Measurements from ENCODE around the gene LRBA.
"Not testable (repeated sequence)": the region's sequence is repeated elsewhere in the genome, so short reads cannot be mapped to it uniquely, and the experiment has no call there.

LRBA gene

GRCh38 chr4:150562751-150563150, 452.3 kb downstream of the LRBA start:
- ATAC-seq (ENCODE audit: insufficient read depth, low read depth) (no peak), DNase-seq (no peak)
- no peak overlapping the region for H2AFZ ChIP-seq (ENCODE audit: low read depth, low read length)
- no peaks in the 10 kb centered on the region for H3K27me3 ChIP-seq (ENCODE audit: insufficient read depth, low read length, poor library complexity)
- H3K9ac ChIP-seq (ENCODE audit: low read depth, low read length) = no peak overlapping the region
- H3K27ac ChIP-seq (ENCODE audit: low read length) = no peak overlapping the region
- no peaks in the 10 kb centered on the region for H4K20me1 ChIP-seq (ENCODE audit: insufficient read depth, low read length)
- no peaks in the 10 kb centered on the region for H3K9me3 ChIP-seq (ENCODE audit: insufficient read depth, low read length, severe bottlenecking)
- no peak overlapping the region for H3K4me3 ChIP-seq (ENCODE audit: low read depth in 1 of 2, low read length in 2 of 2)
- H3K79me2 ChIP-seq (ENCODE audit: insufficient read depth, low read length) = no peaks in the 10 kb centered on the region
- no peak for TF ChIP-seq EZH2 (IDR thresholded peaks at IDR 0.05; ENCODE audit: borderline replicate concordance, low read depth, low read length, severe bottlenecking)
- TF ChIP-seq CTCF (IDR thresholded peaks at IDR 0.05; ENCODE audit: borderline replicate concordance, extremely low read depth, low read length, poor library complexity, severe bottlenecking) = no peak
- no peak overlapping the region for H3K4me2 ChIP-seq (ENCODE audit: insufficient read depth, low read length)
- H3K36me3 ChIP-seq (ENCODE audit: insufficient read depth, low read length) = peaks cover 5% of the 10 kb centered on the region; the same call in 1 of the 2 replicates
- no peaks in the 10 kb centered on the region for H3K4me1 ChIP-seq (ENCODE audit: insufficient read depth, low read length)

- DNase-seq (no peak), ATAC-seq (ENCODE audit: insufficient read depth, low read depth) (no peak)
- no peak overlapping the region for H3K4me3 ChIP-seq (ENCODE audit: low read depth in 1 of 2, low read length in 2 of 2)
- no peak overlapping the region for H3K4me2 ChIP-seq (ENCODE audit: insufficient read depth, low read length)
- peaks cover 5% of the 10 kb centered on the region; the same call in 1 of the 2 replicates for H3K36me3 ChIP-seq (ENCODE audit: insufficient read depth, low read length)
- H3K9me3 ChIP-seq (ENCODE audit: insufficient read depth, low read length, severe bottlenecking) = no peaks in the 10 kb centered on the region
- H3K79me2 ChIP-seq (ENCODE audit: insufficient read depth, low read length) = no peaks in the 10 kb centered on the region
- no peaks in the 10 kb centered on the region for H3K4me1 ChIP-seq (ENCODE audit: insufficient read depth, low read length)
- H4K20me1 ChIP-seq (ENCODE audit: insufficient read depth, low read length) = no peaks in the 10 kb centered on the region
- H3K27me3 ChIP-seq (ENCODE audit: insufficient read depth, low read length, poor library complexity) = no peaks in the 10 kb centered on the region
- no peak overlapping the region for H2AFZ ChIP-seq (ENCODE audit: low read depth, low read length)
- no peak overlapping the region for H3K9ac ChIP-seq (ENCODE audit: low read depth, low read length)
- TF ChIP-seq EZH2 (IDR thresholded peaks at IDR 0.05; ENCODE audit: borderline replicate concordance, low read depth, low read length, severe bottlenecking) = no peak
- TF ChIP-seq CTCF (IDR thresholded peaks at IDR 0.05; ENCODE audit: borderline replicate concordance, extremely low read depth, low read length, poor library complexity, severe bottlenecking) = no peak
- H3K27ac ChIP-seq (ENCODE audit: low read length) = no peak overlapping the region
These were observed 452.8 kb downstream of the LRBA start for GRCh38 chr4:150562250-150562649.

- H2AFZ ChIP-seq (ENCODE audit: low read depth, low read length) = no peak overlapping the region
- no peaks in the 10 kb centered on the region for H3K9me3 ChIP-seq (ENCODE audit: insufficient read depth, low read length, severe bottlenecking)
- no peak overlapping the region for H3K4me2 ChIP-seq (ENCODE audit: insufficient read depth, low read length)
- TF ChIP-seq CTCF (IDR thresholded peaks at IDR 0.05; ENCODE audit: borderline replicate concordance, extremely low read depth, low read length, poor library complexity, severe bottlenecking) = no peak
- TF ChIP-seq EZH2 (IDR thresholded peaks at IDR 0.05; ENCODE audit: borderline replicate concordance, low read depth, low read length, severe bottlenecking) = no peak
- H3K4me1 ChIP-seq (ENCODE audit: insufficient read depth, low read length) = no peaks in the 10 kb centered on the region
- H3K27me3 ChIP-seq (ENCODE audit: insufficient read depth, low read length, poor library complexity) = no peaks in the 10 kb centered on the region
- ATAC-seq (ENCODE audit: insufficient read depth, low read depth) (no peak), DNase-seq (no peak)
- H3K4me3 ChIP-seq (ENCODE audit: low read depth in 1 of 2, low read length in 2 of 2) = no peak overlapping the region
- H3K27ac ChIP-seq (ENCODE audit: low read length) = no peak overlapping the region
- H4K20me1 ChIP-seq (ENCODE audit: insufficient read depth, low read length) = no peaks in the 10 kb centered on the region
- no peaks in the 10 kb centered on the region for H3K79me2 ChIP-seq (ENCODE audit: insufficient read depth, low read length)
- peaks cover 5% of the 10 kb centered on the region; the same call in 1 of the 2 replicates for H3K36me3 ChIP-seq (ENCODE audit: insufficient read depth, low read length)
- no peak overlapping the region for H3K9ac ChIP-seq (ENCODE audit: low read depth, low read length)
These were observed 453.8 kb downstream of the LRBA start for GRCh38 chr4:150561143-150561737.

- not testable (repeated sequence) for H3K4me2 ChIP-seq (ENCODE audit: insufficient read depth, low read length); DNase-seq; H4K20me1 ChIP-seq (ENCODE audit: insufficient read depth, low read length); H3K27me3 ChIP-seq (ENCODE audit: insufficient read depth, low read length, poor library complexity); H3K4me1 ChIP-seq (ENCODE audit: insufficient read depth, low read length); H3K9me3 ChIP-seq (ENCODE audit: insufficient read depth, low read length, severe bottlenecking); H2AFZ ChIP-seq (ENCODE audit: low read depth, low read length); H3K9ac ChIP-seq (ENCODE audit: low read depth, low read length); H3K36me3 ChIP-seq (ENCODE audit: insufficient read depth, low read length); ATAC-seq (ENCODE audit: insufficient read depth, low read depth); H3K4me3 ChIP-seq (ENCODE audit: low read depth in 1 of 2, low read length in 2 of 2); H3K27ac ChIP-seq (ENCODE audit: low read length); H3K79me2 ChIP-seq (ENCODE audit: insufficient read depth, low read length)
These were observed 457.3 kb downstream of the LRBA start for GRCh38 chr4:150557811-150558210.
